NCI-H2227 (cell line): ENCODE results near the gene TPM4.
"Not testable (repeated sequence)": the region's sequence is repeated elsewhere in the genome, so short reads cannot be mapped to it uniquely, and the experiment has no call there.

ENCODE experiments used
- DNase-seq: peaks from one replicate; lab custom pipeline; 2025; ENCODE audit not compliant: unreplicated experiment; lab: John Stamatoyannopoulos, UW

TPM4 gene

DNA sequence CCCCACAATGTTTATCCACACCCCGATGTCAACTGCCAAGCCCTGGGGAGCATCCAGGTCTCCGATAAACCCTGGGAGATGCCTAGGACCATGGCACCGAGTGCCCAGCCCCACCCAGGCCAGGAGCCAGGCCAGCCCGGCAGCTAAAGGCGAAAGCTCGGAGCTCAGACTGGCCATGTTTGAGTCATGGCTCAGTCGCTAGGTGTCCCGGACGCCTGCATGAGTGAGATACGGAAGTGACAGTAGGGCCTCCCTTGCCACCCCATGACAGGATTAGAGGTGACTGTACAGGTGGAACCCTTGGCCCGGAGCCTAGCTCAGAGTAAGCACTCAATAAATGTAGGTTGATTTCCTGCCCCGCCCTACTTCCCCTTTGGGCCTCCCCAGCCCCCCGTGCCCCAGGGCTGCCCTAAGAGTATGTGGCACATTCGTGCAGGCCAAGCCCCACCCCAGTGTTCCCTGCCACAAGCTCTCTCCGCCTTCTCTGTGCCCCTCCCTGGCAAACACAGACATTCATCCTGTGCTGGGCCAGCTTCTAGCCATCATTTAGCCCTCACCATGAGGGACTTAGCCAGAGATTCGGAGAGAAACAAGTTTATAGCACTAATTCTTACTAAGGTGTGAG is 5.8 kb upstream of the TPM4 start:
- DNase-seq: no peak

DNA sequence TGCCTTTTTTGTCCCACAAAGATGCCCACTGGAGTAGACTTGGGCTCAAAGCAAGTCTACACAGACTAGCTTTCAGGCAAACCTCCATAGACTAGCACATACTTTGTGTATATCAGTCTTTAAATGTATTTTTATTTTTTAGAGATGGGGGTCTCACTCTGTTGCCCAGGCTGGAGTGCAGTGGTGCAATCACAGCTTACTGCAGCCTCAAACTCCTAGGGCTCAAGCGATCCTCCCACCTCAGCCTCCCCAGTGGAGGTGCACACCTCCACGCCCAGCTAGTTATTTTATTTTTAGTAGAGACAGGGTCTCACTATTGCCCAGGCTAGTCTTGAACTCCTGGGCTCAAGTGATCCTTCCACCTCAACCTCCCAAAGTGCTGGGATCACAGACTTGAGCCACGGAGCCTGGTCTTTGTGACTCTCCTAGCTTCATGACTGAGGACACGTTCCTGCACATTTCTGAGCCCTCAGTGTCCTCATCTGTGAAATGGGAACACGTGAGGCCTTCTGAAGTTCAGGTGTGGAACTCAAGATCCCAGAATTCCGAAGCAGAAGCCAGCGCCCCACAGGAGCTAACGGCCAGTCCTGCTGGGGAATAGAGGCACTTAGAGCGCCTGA is 5.1 kb upstream of the TPM4 start:
- DNase-seq: no peak

DNA sequence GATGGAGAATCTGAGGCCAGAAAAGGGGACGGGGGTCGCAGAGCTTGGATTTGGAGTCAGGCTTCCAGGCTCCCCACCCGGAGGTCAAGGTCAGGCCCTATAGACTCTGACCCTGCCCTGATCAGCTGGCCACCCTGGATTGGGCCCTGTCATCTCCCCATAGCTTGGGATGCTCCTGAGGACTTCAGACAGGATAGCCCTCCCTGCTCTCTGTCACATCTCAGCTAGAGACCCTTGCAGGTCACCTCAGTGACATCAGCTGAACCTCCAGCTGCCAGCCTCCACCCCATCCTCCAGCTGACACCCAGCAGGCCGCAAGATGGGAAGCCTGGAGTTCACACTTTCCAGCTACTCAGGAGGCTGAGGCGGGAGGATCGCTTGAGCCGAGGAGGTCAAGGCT is 2.8 kb upstream of the TPM4 start:
- no peak for DNase-seq

DNA sequence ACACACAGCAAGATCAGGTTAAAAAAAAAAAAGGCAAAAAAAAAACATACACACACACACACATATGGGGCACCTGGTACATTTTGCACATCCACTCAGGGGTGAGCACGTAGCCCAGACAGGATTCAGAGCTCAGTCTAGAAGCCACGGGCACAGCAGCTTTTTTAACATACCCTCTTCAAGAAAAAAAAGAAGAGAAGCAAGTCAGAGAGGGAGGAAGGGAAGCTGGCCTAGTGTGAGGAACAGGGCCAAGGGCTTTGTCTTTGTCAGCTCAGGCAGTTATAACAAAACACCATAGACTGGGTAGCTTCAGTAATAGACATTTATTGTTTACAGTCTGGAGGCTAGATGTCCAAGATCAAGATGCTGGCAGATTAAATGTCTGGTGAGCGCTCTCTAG is 2.3 kb upstream of the TPM4 start:
- no peak for DNase-seq

DNA sequence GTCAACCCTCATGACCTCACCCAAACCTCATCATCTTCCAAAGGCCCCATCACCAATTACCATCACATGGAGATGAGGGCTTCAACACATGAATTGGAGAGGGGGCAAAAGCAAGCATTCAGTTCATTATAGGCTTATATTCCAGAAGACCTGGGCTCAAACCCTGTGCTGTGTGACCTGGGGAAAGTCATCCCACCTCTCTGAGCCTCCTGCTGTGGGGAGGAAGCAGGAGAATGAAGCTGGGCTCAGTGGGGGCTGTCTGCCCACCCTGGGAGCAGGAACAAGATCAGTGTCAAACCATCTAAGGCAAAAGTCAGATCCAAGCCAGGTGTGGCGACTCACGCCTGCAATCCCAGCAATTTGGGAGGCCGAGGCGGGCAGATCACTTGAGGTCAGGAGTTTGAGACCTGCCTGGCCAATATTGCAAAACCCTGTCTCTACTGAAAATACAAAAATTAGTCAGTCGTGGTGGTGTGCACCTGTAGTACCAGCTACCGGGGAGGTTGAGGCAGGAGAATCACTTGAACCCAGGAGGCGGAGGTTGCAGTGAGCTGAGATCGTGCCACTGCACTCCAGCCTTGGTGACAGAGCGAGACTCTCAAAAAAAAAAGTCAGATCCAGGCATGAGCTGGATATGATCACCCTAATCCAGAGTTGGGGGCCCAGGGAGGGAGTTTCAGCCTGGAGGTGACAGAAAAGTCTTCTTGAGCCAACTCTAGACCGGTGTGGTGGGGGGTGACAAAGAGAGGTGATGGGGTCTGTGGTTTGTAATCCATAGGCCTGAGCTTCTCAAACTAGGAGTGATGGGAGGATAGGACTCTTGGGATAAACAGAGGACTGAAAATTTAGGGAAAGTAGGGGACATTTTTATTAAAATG is 1.6 kb upstream of the TPM4 start:
- DNase-seq: no peak

DNA sequence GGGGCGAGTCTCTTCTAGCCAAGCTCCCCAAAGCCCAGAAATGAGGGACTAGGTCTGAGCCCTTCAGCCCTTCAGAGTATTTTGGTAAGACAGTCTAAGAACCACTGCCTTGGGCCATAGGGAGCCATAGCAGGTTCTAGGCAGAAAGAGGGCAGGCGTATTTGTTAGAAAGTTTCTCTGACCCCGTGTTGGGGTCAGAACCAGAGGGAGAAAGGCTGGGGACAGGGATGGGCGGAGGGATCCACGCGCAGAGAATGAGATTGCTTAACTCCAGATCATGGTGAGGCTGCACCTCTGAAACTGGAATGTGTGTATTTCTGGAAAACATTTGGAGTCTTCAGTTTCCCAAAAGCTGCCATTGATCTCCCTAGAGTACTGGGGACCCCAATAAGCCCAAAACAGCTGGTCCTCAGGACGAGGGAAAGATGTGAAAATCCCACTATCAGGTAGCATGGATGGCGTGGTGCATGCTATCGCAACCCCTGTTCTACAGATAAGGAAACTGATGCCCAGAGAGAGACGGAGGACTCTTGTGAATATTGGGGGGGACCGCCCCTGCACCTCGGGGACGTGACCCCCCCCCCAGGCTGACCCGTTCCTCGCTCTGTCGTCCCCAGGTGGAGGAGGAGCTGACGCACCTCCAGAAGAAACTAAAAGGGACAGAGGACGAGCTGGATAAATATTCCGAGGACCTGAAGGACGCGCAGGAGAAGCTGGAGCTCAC is 703 bp upstream of the TPM4 start:
- DNase-seq: no peak

DNA sequence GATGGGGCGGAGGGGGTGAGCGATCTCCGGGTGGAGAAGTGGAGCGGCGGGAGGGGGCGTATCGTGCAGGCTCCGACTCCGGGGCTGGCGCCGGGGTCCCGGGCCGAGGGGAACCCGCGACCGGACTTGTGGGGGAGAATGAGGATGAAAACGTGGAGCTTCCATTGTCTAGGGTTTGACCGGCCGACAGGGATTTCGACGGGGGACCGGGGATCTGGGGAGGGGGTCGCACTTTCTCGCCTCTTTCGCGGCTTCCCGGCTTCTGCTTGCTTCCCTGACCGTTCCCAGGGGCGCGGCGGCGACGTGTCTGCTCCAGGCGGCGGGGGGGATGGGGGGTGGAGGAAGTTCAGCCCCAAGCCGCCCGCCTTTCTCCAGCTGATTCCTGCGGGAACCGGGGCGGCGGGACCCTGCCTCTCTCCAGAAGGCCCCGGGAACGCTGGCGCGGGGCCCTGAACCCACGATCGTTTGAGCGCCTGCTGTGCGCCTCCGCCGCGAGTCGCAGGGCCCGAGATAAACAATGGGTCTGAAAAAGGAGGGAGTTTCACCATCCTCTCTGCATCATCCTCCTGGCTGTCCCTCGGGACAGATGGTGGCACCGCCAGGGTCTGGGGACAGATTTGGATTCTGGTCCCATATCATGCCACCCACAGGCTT is 790 bp downstream of the TPM4 start:
- peak; percentile 41 for DNase-seq

DNA sequence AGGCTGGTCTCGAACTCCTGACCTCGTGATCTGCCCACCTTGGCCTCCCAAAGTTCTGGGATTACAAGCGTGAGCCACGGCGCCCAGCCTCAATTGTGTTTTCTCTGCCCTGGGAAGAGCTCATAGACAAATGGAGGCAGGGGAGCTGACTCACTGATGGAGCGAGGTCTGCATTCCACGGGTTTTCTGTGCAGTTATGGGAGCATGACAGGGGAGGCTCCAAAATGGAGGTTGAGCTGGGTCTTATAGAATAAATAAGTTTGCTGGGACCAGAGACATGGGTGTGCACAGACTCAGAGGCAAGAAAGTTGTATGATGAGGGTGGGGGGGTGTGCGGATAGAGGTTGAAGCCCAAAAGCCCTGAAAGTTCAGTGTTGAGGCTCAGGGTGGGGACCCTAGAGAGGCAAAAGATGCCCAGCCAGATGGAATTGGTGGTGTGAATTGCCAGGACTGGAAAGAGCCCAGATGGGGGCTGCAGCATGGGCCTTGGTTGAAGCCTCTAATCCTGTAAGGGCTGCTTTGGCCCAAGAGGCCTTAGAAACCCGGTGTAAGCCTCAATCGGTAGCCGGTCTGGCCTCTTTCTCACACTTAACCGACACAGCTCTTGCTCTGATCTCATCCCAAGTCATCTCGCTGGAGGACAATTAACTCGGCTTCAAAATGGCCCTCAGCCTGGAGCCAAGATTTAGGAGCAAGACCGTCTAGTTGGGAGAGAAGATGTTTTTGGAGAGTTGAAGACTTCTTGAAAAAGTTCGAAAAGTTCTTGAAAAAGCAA is 1.9 kb downstream of the TPM4 start:
- no peak for DNase-seq

DNA sequence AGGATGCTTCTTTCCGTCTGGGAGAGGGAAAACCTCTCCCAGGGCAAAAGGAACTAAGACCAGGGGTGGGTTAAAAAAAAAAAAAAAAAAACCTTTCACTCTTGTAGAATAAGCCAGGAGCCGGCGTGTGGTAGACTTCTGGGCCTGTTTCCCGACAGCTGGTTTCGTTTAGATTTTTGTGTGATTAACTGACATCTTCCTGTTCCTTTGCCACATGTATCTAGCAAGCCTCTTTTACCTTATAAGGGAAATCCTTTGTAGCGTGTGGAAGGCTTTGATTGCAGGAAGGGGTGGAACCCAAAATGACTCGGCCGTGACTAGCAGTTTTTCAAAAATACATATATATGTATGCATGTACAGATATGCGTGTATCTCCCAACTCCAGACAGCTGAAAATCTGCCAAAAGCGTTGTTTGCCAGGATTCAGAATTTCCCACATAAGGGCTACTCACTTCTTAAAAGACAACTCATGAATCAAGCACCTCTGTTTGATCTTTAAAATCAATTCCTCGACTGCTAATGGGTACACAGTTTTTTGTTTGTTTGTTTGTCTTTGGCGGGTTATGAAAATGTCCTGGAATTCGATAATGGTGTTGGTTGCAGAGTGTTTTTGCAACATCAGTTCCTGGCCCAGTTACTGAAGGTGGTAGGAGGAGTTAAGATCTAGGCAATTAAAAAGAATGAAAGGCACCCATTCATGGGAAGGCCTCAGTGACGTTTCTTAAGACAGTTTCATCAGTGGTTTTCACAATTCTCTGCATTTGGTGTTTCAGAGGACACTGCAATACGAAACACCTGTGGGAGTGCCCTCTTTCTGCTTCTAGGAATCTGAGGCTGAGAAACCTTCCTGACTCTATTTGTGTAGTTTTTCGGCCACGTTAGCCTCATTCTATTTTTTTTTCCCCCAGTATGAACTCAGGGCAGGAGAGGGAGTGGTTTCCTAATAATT is 2.7 kb downstream of the TPM4 start:
- peak; percentile 46 for DNase-seq

DNA sequence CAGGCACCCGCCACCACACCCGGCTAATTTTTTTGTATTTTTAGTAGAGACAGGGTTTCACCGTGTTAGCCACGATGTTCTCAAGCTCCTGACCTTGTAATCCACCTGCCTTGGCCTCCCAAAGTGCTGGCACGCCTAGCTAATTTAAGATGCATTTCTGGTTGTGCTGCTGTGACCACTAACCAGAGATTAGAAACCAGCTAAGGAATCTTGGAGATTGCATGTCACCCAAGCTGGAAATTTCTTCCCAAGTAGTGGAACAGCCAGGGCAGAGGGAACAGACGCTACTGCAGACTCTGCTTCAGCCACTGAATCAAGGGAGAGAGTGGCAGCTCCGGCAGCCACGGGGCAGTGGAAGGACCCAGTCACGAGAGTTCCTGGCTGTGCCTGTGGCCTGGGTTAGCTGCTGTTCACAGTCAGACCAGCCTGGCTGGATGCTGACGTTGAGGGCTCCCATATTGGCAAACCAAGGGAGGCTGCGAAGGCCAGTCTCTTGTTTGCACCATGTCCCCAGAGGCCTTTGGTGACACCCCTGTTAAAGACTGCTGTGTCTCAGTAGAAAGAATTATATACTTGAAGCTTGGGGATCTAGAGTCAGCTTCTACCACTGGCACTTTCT is 7.9 kb downstream of the TPM4 start:
- no peak for DNase-seq

DNA sequence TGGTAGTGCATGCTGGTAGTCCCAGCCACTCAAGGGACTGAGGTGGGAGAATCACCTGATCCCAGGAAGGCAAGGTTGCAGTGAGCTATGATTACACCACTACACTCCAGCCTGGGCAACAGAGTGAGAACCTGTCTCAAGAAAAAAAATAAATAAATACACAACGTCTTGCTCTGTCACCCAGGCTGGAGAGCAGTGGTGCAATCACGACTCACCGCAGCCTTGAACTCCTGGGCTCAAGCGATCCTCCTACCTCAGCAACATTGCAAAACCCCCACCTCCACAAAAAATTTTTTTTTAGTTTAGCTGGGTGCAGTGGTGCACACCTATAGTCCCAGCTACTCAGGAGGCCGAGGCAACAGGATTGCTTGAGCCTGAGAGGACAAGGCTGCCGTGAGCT is 8.8 kb downstream of the TPM4 start:
- no peak for DNase-seq

DNA sequence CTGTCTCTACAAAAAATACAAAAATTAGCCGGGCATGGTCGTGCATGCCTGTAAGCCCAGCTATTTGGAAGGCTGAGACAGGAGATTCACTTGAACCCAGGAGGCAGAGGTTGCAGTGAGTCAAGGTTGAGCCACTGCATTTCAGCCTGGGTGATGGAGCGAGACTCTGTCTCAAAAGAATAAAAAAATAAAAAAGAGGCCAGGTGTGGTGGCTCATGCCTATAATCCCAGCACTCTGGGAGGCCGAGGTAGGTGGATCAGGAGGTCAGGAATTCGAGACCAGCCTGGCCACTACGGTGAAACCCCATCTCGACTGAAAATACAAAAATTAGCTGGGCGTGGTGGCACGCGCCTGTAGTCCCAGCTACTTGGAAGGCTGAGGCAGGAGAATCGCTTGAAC is 11.1 kb downstream of the TPM4 start:
- DNase-seq: not testable (repeated sequence)

DNA sequence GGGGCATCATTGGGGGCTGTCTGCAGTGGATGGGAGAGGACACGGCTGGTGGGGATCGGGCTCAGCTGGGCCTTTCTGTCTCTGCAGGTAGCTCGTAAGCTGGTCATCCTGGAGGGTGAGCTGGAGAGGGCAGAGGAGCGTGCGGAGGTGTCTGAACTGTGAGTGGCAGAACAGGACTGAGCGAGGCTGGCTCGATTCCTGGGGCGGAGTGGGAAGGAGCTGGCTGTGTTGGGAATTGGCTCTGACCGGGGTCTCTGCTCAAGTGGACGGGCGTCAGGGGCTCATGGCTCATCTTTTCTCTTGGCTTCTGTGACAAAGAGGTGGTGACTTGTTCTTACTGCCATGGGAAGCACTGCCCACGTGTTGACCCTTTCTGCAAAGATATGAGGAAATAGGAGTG is 11.6 kb downstream of the TPM4 start:
- no peak for DNase-seq

DNA sequence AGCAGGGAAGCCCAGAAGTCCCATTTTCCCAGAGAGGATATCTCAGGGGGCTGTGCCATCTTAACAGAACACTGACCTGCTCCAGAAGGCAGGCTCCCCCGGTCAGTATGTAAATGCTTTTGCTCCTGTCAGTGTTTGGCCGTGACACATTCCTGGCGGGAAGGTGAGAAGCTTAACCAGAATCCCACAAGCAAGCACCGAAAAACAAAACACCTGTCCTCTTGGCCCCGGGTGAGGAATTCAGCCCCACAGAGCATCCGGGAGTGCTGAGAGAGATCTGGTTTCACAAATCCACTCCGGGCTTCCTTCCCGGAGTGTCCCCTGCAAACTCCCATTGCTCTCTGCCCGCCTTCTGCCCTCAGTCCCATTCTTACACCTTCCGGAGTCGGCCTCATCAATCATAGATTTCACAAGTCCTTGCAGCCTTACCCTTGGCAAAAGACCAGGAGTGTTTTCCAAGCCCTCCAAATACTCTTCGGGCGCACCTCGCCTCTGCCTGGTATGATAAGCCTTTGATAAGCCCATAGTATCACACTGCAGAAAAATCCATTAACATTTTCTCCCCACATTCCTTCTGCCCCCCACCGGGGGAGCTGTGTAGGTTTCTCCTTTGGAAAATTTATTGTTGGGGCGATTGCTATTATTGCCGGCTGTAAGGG is 12.2 kb downstream of the TPM4 start:
- DNase-seq: no peak

DNA sequence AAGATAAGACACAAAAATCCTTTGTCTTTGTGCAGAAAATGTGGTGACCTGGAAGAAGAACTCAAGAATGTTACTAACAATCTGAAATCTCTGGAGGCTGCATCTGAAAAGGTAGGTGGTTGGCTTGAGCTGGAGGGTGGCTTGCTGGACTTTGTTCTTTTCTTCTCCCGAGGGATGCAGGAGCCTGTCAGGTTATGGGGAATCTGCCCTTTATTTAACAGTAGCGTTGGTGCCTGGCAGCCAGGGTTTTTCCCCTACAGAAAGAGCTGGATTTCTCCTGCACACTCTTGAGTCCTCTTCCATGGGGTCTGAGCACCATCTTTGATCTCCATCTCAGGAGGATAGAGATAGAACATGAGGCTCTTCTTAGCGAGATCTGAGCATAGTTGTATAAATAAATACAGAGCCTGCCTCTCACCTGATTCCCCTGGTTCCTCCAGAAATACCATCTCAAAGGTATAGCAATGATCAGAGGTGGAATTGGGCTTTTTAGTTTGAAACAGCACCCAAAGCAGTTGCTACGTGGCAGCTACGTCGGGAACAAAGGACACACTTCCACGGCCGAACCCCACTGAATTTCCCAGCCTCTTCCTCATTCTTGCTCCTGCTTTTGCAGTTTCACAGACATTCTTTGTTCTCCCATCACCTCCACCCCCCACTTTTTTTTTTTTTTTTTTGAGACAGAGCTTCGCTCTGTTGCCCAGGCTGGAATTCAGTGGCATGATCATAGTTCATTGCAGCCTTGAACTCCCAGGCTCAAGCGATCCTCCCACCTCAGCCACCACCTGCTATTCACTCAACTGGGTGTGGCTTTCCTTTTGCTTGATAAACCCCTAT is 12.9 kb downstream of the TPM4 start:
- DNase-seq: no peak

DNA sequence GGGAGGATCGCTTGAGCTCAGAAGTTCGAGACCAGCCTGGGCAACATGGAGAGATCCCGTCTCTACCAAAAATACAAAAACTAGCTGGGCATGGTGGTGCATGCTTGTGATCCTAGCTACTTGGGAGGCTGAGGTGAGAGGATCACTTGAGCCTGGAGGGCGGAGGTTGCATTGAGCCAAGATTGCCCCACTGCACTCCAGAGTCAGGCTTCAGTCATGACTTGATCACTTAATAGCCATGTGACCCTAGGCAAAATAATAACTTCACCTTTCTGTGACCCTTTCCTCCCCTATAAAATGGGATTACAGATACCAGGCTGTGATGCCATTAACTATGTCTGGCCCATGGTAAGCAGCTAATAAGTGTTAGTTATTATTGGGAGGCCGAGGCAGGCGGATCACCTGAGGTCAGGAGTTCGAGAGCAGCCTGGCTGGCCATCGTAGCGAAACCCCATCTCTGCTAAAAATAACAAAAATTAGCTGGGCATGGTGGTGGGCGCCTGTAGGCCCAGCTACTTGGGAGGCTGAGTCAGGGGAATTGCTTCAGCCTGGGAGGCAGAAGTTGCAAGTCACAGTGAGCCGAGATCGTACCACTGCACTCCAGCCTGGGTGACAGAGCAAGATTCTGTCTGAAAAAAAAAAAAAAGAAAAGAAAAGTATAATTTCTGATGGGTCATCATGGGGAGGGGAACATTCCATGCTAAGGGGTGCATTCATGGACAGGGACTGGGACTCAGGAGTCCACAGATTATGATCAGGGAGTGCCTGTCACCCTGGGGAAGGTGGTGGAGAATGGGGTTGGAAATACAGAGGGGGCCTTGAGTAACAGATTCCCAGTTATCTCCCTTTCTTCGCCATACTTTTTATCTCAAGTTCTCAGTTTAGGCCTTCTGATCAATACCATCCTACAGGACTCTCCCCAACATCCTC is 15.5 kb downstream of the TPM4 start:
- DNase-seq: no peak
